Liver (tissue), 3 donors: Measurements from ENCODE around the gene KIAA0825.

Source experiments
- EGR1 ChIP-seq, 2 donors: IDR thresholded peaks; 2 replicates each; pipeline ENCODE4 v1.6.1; 2016 to 2018; ENCODE audit warnings: antibody characterized with exemption in 2 of 2, low read depth in 2 of 2
- FOXA2 ChIP-seq: IDR thresholded peaks from 2 replicates; pipeline ENCODE4 v1.6.1; 2016; ENCODE audit warnings: antibody characterized with exemption
- YY1 ChIP-seq: IDR thresholded peaks from 2 replicates; pipeline ENCODE4 v1.6.1; 2016; ENCODE audit warnings: antibody characterized with exemption, mild to moderate bottlenecking
- TF ChIP-seq, protein P1 (sequence below): fragments of 150-350 bp; IDR thresholded peaks from 2 replicates; pipeline ENCODE4 v1.5.1; 2017; ENCODE audit warnings: improper control_type of control experiment, low read depth, low read length; ENCODE audit not compliant: missing input control
- donor health status: healthy.
- donor health status: healthy.

DNA sequence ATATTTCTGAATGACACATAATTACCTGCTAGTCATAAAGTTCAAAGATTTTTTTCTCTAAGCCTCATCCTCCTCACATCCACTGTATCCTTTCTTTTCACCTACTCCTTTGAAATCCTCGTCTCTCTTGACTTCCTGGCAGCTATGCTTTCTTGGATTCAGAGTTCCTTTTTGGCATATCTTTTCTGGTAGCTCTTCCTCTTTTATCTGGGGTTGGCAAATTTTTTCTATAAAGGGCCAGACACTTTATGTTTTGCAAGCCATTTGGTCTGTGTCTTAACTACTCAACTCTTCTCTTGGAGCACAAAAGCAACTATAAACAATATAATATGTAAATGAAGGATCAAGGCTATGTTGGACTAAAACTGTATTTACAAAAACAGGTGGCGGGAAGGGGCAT is 197.5 kb downstream of the KIAA0825 start:
- TF ChIP-seq, protein P1, sequence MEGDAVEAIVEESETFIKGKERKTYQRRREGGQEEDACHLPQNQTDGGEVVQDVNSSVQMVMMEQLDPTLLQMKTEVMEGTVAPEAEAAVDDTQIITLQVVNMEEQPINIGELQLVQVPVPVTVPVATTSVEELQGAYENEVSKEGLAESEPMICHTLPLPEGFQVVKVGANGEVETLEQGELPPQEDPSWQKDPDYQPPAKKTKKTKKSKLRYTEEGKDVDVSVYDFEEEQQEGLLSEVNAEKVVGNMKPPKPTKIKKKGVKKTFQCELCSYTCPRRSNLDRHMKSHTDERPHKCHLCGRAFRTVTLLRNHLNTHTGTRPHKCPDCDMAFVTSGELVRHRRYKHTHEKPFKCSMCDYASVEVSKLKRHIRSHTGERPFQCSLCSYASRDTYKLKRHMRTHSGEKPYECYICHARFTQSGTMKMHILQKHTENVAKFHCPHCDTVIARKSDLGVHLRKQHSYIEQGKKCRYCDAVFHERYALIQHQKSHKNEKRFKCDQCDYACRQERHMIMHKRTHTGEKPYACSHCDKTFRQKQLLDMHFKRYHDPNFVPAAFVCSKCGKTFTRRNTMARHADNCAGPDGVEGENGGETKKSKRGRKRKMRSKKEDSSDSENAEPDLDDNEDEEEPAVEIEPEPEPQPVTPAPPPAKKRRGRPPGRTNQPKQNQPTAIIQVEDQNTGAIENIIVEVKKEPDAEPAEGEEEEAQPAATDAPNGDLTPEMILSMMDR: no peak
- TF ChIP-seq EGR1 (IDR thresholded peaks at IDR 0.05; ENCODE audit: low read depth in 2 of 2) (no peak), YY1 (no peak), FOXA2 (no peak)
